Activated CD4-positive, alpha-beta T cell treated with anti-CD3 and anti-CD28 coated beads for 48 hours (primary cell): ENCODE measurements around the gene ACTR1A.
"Not testable (repeated sequence)": the region's sequence is repeated elsewhere in the genome, so short reads cannot be mapped to it uniquely, and the experiment has no call there.

ENCODE experiments used
- DNase-seq: peaks from one replicate; pipeline ENCODE4 v3.0.0-alpha.2; 2020

The ACTR1A gene

DNA sequence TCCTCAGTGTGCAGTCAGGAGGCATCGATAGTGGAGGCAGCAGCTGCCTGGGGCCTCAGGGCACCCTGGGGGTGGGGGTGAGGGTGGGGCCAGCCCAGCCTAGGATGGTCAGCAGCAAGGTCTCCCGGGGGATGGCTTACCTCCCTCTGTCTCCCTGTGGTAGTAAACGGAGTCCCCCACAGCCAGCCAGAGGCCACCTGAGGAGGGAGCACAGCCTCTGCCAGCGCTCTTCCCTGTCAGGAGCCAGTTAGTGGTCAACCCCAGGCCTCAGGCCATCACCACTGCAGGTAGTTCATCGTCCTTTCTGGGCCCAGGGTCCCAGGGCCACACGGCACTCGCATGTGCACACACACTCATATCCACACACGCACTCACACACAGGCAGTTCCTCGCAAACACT is 22.1 kb downstream of the ACTR1A start:
- no peak for DNase-seq

DNA sequence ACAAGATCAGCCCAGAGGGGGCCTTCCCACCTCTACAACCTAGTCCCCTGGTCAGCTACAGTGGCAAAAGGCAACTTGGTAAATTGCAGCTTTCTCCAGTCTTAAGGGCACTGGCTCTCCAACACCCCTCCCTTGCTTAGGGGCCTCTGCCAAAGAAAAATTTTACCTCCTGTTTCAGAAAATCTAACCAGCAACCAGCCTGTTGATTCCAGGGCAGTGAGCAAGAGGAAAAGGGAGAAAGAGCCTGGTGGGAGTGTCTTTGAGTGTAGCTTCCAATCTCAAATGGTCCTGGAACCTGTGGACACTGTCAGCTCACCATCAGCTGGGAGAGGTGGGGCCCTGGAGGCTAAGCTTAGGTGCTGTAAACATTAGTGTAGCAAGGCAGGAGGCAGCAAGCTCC is 22.9 kb downstream of the ACTR1A start:
- DNase-seq: no peak

- no peak for DNase-seq
Observed at GRCh38 chr10:102476466-102477141, 25.9 kb downstream of the ACTR1A start.

GRCh38 chr10:102475451-102476040 is 27.0 kb downstream of the ACTR1A start:
- no peak for DNase-seq

GRCh38 chr10:102473445-102474331 is 28.8 kb downstream of the ACTR1A start:
- no peak for DNase-seq

DNA sequence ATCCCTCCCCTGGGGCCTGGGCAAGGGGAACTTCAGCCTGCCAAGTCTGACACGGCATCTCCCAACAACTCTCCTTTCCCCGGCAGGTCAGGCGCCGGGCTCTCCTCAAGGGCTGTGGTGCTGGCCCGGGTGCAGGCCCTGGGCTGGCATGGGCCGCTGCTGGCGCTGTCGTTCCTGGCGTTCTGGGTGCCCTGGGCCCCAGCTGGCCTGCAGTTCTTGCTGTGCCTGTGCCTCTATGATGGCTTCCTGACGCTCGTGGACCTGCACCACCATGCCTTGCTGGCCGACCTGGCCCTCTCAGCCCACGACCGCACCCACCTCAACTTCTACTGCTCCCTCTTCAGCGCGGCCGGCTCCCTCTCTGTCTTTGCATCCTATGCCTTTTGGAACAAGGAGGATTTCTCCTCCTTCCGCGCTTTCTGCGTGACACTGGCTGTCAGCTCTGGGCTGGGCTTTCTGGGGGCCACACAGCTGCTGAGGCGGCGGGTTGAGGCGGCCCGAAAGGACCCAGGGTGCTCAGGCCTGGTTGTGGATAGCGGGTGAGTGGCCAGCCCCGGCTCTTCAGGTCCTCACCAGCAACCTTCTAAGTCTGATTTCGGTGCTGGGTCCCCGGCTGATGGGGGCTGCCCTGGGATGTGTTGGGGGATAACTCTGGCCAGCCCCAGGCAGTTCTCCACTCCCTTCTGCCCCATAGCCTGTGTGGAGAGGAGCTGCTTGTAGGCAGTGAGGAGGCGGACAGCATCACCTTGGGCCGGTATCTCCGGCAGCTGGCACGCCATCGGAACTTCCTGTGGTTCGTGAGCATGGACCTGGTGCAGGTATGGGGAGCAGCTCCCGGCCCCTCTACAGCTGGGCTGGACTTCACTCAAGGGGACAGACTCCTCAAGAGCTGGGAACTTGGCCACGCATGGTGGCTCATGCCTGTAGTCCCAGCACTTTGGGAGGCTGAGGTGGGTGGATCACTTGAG is 31.6 kb downstream of the ACTR1A start:
- no peak for DNase-seq

GRCh38 chr10:102468683-102469082 is 33.8 kb downstream of the ACTR1A start:
- DNase-seq: no peak

DNA sequence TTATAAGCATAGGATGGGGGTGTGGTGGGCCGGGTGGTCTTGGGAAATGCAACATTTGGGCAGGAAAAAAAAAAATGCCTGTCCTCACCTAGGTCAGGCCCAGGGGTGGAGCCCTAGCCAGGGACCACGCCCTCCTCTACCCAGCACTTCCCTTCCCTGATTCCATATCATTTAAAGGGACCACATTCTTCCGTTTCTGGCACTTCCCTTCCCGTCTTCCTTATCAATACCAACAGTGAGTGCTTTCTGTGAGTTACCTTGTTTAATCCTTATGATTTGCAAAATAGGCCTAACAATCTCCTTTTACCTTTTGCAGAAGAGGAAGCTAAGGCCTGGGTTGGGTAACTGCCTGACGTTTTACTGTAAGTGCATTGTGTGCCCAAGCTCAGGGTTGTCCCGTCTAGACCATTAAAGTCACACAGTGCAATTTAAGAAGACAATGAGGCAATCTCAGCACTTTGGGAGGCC is 34.5 kb downstream of the ACTR1A start:
- no peak for DNase-seq

DNA sequence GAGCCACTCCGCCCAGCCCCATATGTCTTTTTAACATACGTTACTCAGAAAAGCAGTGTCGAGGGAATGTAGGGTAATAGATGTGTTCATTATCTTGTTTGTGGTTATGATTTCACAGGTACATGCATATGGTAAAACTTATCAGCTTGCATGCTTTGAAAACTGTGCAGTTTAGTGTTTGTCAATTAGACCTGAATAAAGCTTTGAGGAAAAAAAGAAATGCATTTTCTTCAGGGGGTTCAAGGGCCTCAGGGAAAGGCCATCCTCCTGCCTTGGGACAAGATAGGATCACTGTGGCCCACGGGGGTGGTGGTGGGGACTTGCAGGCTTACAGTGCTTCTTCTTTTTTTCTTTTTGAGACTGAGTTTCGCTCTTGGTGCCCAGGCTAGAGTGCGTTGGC is 35.2 kb downstream of the ACTR1A start:
- DNase-seq: no peak

DNA sequence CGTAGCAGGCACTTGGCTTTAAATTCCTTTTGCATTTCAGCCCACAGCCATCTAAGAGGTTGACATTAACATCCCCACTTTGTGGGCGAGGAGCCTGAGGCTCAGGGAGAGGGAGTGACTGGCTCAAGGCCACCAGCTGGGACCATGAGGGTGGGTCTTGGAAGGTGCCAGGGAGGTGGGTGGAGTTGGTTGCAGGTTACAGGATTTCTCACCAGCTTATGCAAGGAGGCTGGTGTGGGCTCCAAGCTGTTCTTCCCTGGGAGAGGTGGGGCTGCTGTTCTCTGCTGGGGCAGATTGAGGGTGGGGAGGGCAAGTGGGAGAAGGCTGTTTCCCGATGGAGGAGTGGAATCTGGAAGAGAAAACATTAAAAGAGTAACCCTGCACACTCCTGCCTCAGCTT is 37.0 kb downstream of the ACTR1A start:
- DNase-seq: no peak

DNA sequence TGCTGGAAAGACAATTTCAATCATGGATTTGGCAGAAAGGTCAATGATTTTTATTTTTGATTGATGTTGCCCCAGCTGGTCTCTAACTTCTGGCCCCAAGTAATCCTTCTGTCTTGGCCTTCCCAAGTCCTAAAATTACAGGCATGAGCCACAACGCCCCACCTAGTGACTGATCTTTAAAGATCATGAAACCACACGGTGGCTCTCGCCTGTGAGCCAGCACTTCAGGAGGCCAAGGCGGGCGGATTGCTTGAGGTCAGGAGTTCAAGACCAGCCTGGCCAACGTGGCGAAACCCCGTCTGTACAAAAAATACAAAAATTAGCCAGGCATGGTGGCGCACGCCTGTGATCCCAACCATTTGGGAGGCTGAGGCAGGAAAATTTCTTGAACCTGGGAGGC is 38.5 kb downstream of the ACTR1A start:
- DNase-seq: no peak

- DNase-seq: no peak
Observed at GRCh38 chr10:102462512-102463054, 39.9 kb downstream of the ACTR1A start.

DNA sequence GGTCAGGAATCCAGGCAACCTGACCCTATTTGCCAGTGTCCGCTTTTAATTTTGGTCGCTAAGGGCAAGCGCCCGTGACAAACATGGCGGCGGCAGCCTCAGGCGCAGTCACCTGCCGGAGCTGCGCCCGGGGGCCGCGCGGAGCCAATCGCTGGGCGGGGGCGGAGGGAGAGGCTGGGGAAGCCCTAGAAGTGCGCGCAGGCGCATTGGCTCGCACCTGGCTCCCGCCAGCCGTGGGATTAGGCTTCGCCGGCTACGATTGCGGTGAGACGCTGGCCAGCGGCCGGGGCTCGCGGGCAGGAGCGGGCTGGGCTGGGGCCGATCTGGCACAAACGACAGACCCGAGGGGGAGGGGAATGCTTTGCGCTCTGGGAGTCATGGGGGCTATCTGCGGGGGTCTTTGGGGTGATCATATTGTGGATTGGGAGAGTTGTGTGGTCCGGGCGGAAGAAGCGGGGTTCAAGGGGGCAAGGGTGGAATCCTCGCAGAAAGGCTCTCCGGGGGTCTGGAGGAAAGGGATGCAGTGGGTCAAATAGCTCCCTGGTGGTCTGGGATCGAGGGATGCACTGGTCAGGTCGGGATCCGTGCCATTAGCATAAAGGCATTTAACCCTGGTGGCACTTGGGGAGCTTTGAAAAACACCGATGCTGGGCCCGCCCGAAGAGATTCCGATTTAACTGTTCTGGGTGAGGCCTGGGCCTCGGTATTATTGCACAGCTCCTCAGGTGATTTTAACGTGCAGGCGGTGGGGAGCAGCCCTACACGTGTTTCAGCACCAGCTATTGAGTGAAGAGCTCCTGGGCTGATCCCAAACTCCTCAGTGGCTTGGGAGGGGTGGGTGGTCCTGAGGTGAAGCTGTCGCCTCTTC is 41.1 kb downstream of the ACTR1A start:
- DNase-seq: peak; percentile 97

- no peak for DNase-seq
Observed at GRCh38 chr10:102460836-102461186, 41.7 kb downstream of the ACTR1A start.

- no peak for DNase-seq
Observed at GRCh38 chr10:102458656-102459055, 43.9 kb downstream of the ACTR1A start.

GRCh38 chr10:102457591-102458150 is 44.8 kb downstream of the ACTR1A start:
- DNase-seq: no peak

DNA sequence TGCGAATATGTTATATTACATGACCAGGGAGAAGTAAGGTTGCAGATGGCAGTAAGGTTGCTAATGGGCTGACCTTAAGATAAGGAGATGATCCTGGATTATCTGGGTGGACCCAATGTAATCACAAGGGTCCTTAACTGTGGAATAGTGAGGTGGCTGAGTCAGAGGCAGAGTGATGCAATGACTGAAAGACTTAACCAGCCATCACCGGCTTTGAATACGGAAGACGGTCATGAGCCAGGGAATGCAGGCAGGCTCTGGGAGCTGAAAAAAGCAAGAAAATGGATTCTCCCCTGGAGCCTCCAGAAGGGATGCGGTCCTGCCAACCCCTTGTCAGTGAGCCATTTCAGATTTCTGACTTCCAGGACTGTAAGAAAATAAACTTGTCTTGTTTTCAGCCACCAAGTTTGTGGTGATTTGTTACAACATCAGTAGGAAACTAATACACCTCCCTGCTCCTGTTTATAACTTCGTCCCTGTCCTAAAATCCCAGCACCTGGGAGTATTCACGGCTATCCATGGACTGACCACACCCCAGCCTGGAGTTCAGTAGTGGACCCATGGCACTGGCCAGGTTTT is 46.5 kb downstream of the ACTR1A start:
- no peak for DNase-seq

GRCh38 chr10:102454662-102455487 is 47.6 kb downstream of the ACTR1A start:
- not testable (repeated sequence) for DNase-seq

GRCh38 chr10:102453502-102453901 is 49.0 kb downstream of the ACTR1A start:
- DNase-seq: no peak
